ENCODE measurements around the gene HECTD4.

HECTD4 gene

DNA sequence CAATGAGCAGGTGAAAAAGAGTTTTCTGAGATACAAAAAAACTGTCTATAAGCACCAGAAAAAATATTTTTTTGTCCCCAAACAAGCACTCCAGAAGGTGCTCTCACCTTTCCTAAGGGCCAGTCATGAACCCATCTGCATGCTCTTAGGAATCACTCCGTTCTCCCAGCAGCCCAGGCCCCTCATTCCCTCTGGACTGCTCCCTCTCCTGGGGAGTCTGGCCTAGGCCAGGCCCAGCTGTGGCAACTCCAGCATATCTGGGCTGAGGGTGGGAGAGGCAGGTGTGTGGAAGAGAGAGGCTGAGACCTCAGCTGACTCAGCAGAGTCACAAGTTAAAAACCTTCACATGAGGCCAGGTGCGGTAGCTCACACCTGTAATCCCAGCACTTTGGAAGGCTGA, 202.3 kb downstream of the HECTD4 start:
- WGBS (ENCODE audit: insufficient coverage), result 100% methylated on average over 1 of the region's 2 CpGs
- CTCF ChIA-PET, result interaction anchor here (1.6 kb wide), 1 partner anchor 19 kb away, joined by 5 read pairs; no protein-coding TSS in a partner anchor
- POLR2A ChIA-PET, result no interaction called here
- Histone ChIP-seq H3K27me3 (replicated peaks in 2 of 5; ENCODE audit: control insufficient read depth in 4 of 5, insufficient read depth in 5 of 5, low read length in 4 of 5) (no peaks in the 10 kb centered on the region), H3K27ac (ENCODE audit: insufficient read depth in 1 of 2, low read depth in 1 of 2, low read length in 2 of 2, poor library complexity in 1 of 2, severe bottlenecking in 2 of 2) (no peak overlapping the region), H3K4me3 (ENCODE audit: control insufficient read depth in 1 of 7, extremely low read depth in 1 of 7, insufficient read depth in 4 of 7, low read depth in 2 of 7, low read length in 6 of 7) (no peak overlapping the region), H3K9me3 (ENCODE audit: control extremely low read depth in 1 of 5, control insufficient read depth in 4 of 5, insufficient read depth in 2 of 5, low read depth in 1 of 5, low read length in 4 of 5) (no peaks in the 10 kb centered on the region), H3K36me3 (ENCODE audit: control insufficient read depth in 4 of 4, insufficient read depth in 4 of 4, low read length in 3 of 4) (peaks cover 12 to 77% (median 55%) of the 10 kb centered on the region in 4 experiments), H3K4me1 (ENCODE audit: control extremely low read depth in 1 of 4, control insufficient read depth in 4 of 4, insufficient read depth in 4 of 4, low read length in 3 of 4) (no peaks in the 10 kb centered on the region)
- DNase-seq, result no peak

DNA sequence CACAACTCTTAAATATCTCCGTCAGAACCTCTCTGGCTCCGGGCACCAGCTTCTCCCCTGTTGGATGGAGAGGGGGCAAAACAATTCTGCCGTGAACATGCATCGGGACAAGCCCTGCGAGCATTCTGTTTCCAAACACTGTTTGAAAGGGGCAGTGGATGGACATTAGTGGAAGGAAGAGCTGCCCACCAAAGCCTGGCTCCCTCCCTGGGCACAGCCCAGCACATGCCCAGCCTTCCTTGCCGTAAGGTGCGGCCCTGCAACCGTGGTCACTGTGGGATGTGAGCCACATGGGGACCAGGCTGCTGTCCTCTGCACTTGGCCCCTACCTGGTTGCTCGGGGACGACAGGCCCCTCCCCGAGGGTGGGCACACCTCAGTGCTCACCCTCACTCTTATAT, 202.9 kb downstream of the HECTD4 start:
- no peak overlapping the region for H3K27ac ChIP-seq (ENCODE audit: insufficient read depth in 1 of 2, low read depth in 1 of 2, low read length in 2 of 2, poor library complexity in 1 of 2, severe bottlenecking in 2 of 2)
- H3K4me3 ChIP-seq (ENCODE audit: control insufficient read depth in 1 of 7, extremely low read depth in 1 of 7, insufficient read depth in 4 of 7, low read depth in 2 of 7, low read length in 6 of 7), result no peak overlapping the region
- ChIA-PET CTCF (no interaction called here), POLR2A (no interaction called here)
- no peaks in the 10 kb centered on the region for H3K4me1 ChIP-seq (ENCODE audit: control extremely low read depth in 1 of 4, control insufficient read depth in 4 of 4, insufficient read depth in 4 of 4, low read length in 3 of 4)
- H3K9me3 ChIP-seq (ENCODE audit: control extremely low read depth in 1 of 5, control insufficient read depth in 4 of 5, insufficient read depth in 2 of 5, low read depth in 1 of 5, low read length in 4 of 5), result no peaks in the 10 kb centered on the region
- H3K36me3 ChIP-seq (ENCODE audit: control insufficient read depth in 4 of 4, insufficient read depth in 4 of 4, low read length in 3 of 4), result peaks cover 16 to 75% (median 52%) of the 10 kb centered on the region in 4 experiments
- H3K27me3 ChIP-seq (replicated peaks in 2 of 5; ENCODE audit: control insufficient read depth in 4 of 5, insufficient read depth in 5 of 5, low read length in 4 of 5), result no peaks in the 10 kb centered on the region
- no peak for DNase-seq
- WGBS (ENCODE audit: insufficient coverage), result 100% methylated on average over 11 of the region's 11 CpGs

- H3K36me3 ChIP-seq (ENCODE audit: control insufficient read depth in 4 of 4, insufficient read depth in 4 of 4, low read length in 3 of 4), result peaks cover 16 to 73% (median 48%) of the 10 kb centered on the region in 4 experiments
- no peaks in the 10 kb centered on the region for H3K9me3 ChIP-seq (ENCODE audit: control extremely low read depth in 1 of 5, control insufficient read depth in 4 of 5, insufficient read depth in 2 of 5, low read depth in 1 of 5, low read length in 4 of 5)
- H3K27me3 ChIP-seq (replicated peaks in 2 of 5; ENCODE audit: control insufficient read depth in 4 of 5, insufficient read depth in 5 of 5, low read length in 4 of 5), result no peaks in the 10 kb centered on the region
- no peak overlapping the region for H3K4me3 ChIP-seq (ENCODE audit: control insufficient read depth in 1 of 7, extremely low read depth in 1 of 7, insufficient read depth in 4 of 7, low read depth in 2 of 7, low read length in 6 of 7)
- ChIA-PET POLR2A (no interaction called here), CTCF (no interaction called here)
- H3K27ac ChIP-seq (ENCODE audit: insufficient read depth in 1 of 2, low read depth in 1 of 2, low read length in 2 of 2, poor library complexity in 1 of 2, severe bottlenecking in 2 of 2), result no peak overlapping the region
- DNase-seq, result no peak
- WGBS (ENCODE audit: insufficient coverage), result 97% methylated on average over 12 of the region's 15 CpGs
- H3K4me1 ChIP-seq (ENCODE audit: control extremely low read depth in 1 of 4, control insufficient read depth in 4 of 4, insufficient read depth in 4 of 4, low read length in 3 of 4), result no peaks in the 10 kb centered on the region
These were observed 203.4 kb downstream of the HECTD4 start for GRCh38 chr12:112178796-112179195.

DNA sequence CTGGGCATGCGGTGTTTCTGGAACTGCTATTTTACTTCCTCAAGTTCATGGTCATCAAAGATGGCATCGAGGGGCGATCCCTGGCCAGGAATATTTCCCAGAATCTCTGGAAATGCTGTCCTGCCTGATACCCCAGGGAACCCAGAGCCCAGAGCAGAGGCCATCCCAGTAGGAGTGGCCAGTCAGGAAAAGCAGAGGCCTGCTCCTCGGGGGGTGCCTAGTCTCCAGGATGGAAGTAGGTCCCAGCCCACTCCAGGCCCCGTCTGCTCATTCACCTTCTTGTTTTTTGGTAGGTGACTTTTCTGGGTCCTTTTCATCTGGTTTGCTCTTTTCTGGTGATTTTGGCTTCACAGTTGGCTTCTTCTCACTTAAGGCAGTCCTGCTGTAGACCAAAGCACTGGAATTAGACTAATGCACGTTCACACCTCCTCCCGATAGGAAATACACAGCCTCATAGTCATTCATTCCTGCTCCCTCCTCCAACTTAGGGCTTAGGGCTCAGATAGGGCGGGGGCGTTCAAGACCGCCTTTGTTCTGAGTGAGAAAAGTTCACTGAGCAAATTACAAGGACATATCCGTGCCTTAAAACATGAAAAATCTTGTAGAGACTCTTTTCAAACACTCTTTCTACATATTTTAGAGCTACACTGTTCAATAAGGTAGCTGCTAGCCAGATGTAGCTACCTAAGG, 205.8 kb downstream of the HECTD4 start:
- H3K9me3 ChIP-seq (ENCODE audit: control extremely low read depth in 1 of 5, control insufficient read depth in 4 of 5, insufficient read depth in 2 of 5, low read depth in 1 of 5, low read length in 4 of 5), result no peaks in the 10 kb centered on the region
- ChIA-PET POLR2A (no interaction called here), CTCF (no interaction called here)
- no peaks in the 10 kb centered on the region for H3K27me3 ChIP-seq (replicated peaks in 2 of 5; ENCODE audit: control insufficient read depth in 4 of 5, insufficient read depth in 5 of 5, low read length in 4 of 5)
- peaks cover 16 to 74% (median 48%) of the 10 kb centered on the region in 4 experiments for H3K36me3 ChIP-seq (ENCODE audit: control insufficient read depth in 4 of 4, insufficient read depth in 4 of 4, low read length in 3 of 4)
- no peak overlapping the region for H3K27ac ChIP-seq (ENCODE audit: insufficient read depth in 1 of 2, low read depth in 1 of 2, low read length in 2 of 2, poor library complexity in 1 of 2, severe bottlenecking in 2 of 2)
- H3K4me3 ChIP-seq (ENCODE audit: control insufficient read depth in 1 of 7, extremely low read depth in 1 of 7, insufficient read depth in 4 of 7, low read depth in 2 of 7, low read length in 6 of 7), result no peak overlapping the region
- WGBS (ENCODE audit: insufficient coverage), result 95% methylated on average over 10 of the region's 11 CpGs
- H3K4me1 ChIP-seq (ENCODE audit: control extremely low read depth in 1 of 4, control insufficient read depth in 4 of 4, insufficient read depth in 4 of 4, low read length in 3 of 4), result no peaks in the 10 kb centered on the region
- DNase-seq, result no peak

GRCh38 chr12:112175361-112176155, 206.7 kb downstream of the HECTD4 start:
- WGBS (ENCODE audit: insufficient coverage), result 95% methylated on average over 16 of the region's 20 CpGs
- ChIA-PET POLR2A (no interaction called here), CTCF (no interaction called here)
- Histone ChIP-seq H3K4me3 (ENCODE audit: control insufficient read depth in 1 of 7, extremely low read depth in 1 of 7, insufficient read depth in 4 of 7, low read depth in 2 of 7, low read length in 6 of 7) (no peak overlapping the region), H3K4me1 (ENCODE audit: control extremely low read depth in 1 of 4, control insufficient read depth in 4 of 4, insufficient read depth in 4 of 4, low read length in 3 of 4) (no peaks in the 10 kb centered on the region), H3K9me3 (ENCODE audit: control extremely low read depth in 1 of 5, control insufficient read depth in 4 of 5, insufficient read depth in 2 of 5, low read depth in 1 of 5, low read length in 4 of 5) (no peaks in the 10 kb centered on the region), H3K36me3 (ENCODE audit: control insufficient read depth in 4 of 4, insufficient read depth in 4 of 4, low read length in 3 of 4) (peaks cover 16 to 80% (median 53%) of the 10 kb centered on the region in 4 experiments), H3K27ac (ENCODE audit: insufficient read depth in 1 of 2, low read depth in 1 of 2, low read length in 2 of 2, poor library complexity in 1 of 2, severe bottlenecking in 2 of 2) (no peak overlapping the region), H3K27me3 (replicated peaks in 2 of 5; ENCODE audit: control insufficient read depth in 4 of 5, insufficient read depth in 5 of 5, low read length in 4 of 5) (no peaks in the 10 kb centered on the region)
- DNase-seq, result no peak

GRCh38 chr12:112172556-112173324, 209.5 kb downstream of the HECTD4 start:
- Histone ChIP-seq H3K4me3 (ENCODE audit: control insufficient read depth in 1 of 7, extremely low read depth in 1 of 7, insufficient read depth in 4 of 7, low read depth in 2 of 7, low read length in 6 of 7) (no peak overlapping the region), H3K27ac (ENCODE audit: insufficient read depth in 1 of 2, low read depth in 1 of 2, low read length in 2 of 2, poor library complexity in 1 of 2, severe bottlenecking in 2 of 2) (no peak overlapping the region), H3K36me3 (ENCODE audit: control insufficient read depth in 4 of 4, insufficient read depth in 4 of 4, low read length in 3 of 4) (peaks cover 15 to 72% (median 49%) of the 10 kb centered on the region in 4 experiments), H3K4me1 (ENCODE audit: control extremely low read depth in 1 of 4, control insufficient read depth in 4 of 4, insufficient read depth in 4 of 4, low read length in 3 of 4) (no peaks in the 10 kb centered on the region), H3K27me3 (replicated peaks in 2 of 5; ENCODE audit: control insufficient read depth in 4 of 5, insufficient read depth in 5 of 5, low read length in 4 of 5) (no peaks in the 10 kb centered on the region), H3K9me3 (ENCODE audit: control extremely low read depth in 1 of 5, control insufficient read depth in 4 of 5, insufficient read depth in 2 of 5, low read depth in 1 of 5, low read length in 4 of 5) (no peaks in the 10 kb centered on the region)
- DNase-seq, result no peak
- ChIA-PET CTCF (interaction anchor here (0.6 kb wide), 1 partner anchor 243 kb away, joined by 3 read pairs; no protein-coding TSS in a partner anchor), POLR2A (no interaction called here)
- WGBS (ENCODE audit: insufficient coverage), result 95% methylated on average over 19 of the region's 21 CpGs

Measured in common myeloid progenitor, CD34-positive (primary cell).